GM18498 (cell line): ENCODE measurements around the gene LYPD6B.

Experiments
- ATAC-seq: cut with Tn5 transposase; IDR thresholded peaks from one replicate; pipeline ENCODE4 v1.9.1; 2021; ENCODE audit warnings: mild to moderate bottlenecking, moderate library complexity; ENCODE audit not compliant: unreplicated experiment

The LYPD6B gene

DNA sequence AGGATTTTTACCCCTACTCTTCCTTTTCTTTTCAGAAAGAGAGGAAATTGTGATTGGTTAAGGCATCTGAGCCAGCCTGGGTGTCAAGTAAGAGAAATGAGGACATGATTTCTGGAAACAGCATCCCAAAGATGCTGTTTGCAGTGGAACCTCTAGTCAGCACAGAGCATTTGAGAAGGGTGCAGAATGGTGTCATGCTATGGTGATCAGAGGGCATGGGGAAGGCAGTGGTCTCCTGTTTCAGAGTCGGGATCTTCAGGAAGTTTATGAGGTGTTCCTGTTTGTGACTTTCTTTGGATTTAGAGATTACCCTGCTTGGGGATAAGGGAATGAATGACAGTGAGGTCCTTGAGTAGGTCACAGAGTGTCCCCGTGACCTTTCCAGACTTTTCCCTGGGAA is 117.5 kb downstream of the LYPD6B start:
- no peak for ATAC-seq

DNA sequence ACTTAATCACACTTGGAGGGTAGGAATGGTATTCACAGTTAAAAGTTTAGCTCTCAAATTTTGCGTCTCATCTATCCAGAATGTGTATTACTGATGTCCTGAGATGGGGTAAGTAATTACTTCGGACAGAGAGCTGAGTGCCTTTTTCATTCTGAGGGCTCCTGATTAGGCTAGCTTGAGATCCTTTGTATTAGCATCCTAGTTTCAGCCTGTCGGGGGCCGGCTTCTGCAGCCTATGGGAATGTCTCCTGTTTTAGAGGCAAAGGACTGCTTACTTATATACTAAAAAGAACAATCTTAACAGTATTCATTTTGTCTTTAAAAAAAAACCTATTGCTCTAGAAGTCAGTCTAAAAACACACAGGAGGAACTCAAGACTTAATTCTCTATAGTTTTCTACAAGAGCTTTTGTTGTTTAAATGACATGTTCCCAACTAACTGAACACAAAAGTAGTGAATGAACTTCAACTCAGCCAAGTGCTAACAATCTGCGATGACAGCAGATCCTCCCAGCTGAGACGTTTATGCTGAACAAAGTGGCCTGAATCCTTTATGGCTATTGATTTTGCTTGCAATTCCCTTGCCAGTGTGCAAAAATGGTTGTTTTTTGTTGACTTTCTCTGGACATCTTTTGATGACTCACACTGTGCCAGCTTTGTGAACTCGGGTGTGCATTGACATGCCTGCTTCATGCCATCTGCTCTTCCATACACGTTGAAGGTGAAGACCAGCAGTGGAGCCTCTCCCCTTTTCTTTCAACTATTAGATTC is 118.7 kb downstream of the LYPD6B start:
- no peak for ATAC-seq

DNA sequence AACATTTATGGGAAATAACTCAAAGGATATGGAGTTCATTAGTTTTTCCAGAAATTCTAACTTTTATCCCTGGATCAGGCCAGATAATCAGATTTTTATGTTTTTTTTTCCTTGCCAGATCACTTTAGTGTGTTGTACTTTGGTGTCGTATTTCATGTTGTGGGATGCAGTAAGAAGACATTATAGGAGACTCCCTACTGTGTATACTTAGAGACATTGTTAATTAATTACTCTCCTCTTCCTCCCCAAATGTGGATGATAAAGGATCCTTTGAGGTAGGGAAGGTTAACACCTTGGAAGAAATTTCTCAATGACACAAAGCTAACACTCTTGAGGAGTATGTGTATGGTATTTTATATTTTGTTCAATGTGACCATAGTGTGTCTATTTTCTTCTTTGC is 120.5 kb downstream of the LYPD6B start:
- ATAC-seq: no peak

DNA sequence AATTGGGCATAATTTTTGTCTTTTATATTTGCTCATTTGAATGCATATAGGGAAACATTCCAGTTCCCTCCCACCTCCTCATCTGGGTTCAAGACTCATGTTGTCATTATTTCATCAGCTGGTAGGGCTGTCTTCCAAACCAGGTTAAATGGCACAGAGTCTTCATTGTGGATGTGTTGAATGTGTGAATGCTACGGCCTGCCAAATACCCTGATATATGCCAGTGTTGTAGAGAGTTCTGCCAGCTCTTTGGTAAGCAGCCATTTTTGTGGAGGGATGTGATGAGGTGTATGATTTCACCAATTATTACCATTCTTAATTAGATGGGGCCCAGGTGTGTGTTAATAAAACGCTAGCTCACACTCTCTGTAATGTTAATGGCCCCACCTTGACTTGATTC is 121.7 kb downstream of the LYPD6B start:
- no peak for ATAC-seq

DNA sequence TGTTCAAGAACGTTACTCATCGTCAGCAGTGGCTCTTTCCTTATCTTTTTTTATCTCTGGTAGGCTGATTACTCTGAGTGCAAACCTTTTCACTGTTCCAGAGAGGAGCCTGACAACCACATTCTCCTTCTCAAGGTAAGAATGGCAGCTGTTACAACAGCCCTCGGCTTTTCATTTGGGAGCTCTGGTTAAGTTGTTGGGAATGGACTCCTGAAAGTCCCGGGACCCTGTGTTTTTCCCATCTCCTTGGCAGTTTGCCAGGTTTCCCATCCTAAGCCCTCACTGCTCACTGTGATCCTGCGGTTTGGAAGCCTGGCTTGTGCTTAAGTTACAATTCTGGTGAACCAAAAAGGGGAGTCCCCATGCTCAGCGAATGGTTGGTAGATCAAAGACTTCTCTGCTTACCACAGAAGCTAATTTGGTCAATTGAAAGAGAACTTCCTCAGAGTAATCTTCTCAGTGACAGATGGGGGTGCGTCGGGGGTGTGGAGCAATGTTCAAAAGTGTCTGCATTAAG is 122.3 kb downstream of the LYPD6B start:
- ATAC-seq: peak; percentile 96

DNA sequence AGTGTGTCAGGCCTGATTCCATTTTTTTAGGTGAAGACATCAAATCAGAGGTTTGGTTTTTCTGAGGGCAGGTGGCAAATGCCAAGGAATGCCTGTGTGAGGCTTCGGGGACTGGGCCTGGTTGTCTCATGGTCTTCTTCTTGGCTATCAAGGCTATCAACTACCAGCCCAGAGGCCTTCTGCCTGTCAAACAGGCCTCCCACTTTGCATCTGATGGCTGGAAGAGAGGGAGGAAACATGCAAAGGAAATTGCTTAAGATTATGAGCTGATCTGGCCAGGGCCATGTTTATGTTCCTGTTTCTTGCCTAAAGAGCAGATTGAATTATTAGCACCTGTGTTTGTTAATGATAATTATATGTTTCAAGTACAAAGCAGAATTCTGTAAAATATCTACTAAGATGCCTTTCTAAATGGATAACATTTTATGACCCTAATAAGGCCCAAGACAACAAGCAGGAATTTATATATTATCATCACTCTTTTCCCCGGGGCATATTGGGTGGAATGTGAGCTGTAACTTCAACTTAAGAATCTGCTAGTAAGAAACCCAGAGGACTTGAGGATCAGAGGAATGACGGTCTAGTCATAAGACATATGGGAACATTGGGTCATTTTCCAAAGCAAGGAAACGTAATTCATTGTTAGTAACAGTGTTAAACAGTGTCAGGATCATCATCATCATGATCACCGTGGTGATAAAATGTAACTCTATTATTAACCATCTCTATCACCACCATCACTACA is 123.2 kb downstream of the LYPD6B start:
- no peak for ATAC-seq

DNA sequence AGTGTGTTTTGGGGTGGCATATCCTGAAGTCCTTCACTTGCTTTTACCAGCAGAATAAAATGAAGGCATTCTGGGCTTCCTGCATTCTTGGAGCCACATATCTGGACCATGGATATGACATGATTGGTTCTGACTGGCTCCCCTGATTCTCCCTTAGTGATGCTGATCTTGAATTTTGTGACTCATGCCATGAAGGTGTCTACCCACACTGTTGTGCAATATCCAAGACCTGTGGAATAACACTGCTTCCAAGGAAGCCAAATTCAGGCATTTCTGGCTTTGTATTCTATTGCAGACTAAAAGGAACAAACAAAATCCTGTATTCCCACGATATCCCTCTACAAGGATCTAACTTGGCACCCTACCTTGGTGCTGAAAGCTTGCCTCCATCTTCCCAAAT is 125.8 kb downstream of the LYPD6B start:
- ATAC-seq: no peak

DNA sequence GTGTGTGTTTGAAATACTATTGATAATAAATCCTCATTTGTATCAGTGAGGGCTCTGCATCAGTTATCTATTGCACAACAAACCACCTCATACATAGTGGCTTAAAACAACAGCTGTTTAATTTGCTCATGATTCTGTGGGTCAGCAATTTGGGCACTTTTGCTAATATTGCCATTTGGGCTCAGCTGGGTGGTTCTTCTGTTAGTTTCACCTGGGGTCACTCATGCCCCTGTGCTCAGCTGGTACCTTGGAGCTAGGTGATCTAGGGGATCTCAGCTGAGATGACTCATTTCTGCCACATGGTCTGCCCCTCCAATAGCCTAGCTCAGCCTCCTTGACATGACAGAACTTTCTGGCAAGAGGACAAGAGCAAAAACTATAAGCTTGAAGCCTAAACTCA is 126.3 kb downstream of the LYPD6B start:
- ATAC-seq: no peak

DNA sequence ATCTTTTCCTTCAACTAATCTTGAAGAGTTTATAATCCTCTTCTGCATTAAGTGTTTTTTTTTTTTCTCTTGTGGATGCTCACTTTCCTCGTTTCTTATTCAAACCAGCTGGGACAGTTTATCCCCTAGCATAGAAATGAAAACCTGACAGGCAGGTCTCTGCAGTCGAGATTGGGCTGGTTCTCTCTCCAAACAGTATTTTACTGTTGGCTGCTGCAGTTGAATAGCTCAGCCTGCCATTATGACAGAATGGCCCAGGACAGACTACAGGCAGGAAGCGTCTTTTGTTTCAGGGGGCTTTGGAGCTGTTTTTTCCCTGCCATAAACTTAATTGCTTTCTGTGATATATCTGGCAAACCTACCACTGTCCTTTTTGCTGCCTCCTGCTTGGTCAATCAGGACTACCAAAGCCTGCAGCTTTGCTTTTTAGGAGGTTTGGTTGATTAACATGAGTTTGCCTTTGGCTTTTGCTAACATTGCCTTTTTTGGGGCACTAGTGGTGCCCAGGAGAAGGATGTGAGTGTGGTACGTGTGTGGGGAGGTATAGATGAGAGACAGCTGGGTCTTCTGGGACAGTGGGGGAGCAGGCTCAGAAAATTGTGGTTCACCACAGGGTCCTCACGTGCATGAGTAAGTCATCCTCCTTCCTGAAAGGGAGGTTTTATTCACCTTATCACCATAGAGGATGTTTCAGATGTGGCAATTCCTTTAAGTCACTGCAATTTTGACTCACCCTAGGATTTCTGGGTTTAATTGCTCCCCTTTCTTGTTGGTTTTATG is 128.7 kb downstream of the LYPD6B start:
- peak; percentile 89 for ATAC-seq

DNA sequence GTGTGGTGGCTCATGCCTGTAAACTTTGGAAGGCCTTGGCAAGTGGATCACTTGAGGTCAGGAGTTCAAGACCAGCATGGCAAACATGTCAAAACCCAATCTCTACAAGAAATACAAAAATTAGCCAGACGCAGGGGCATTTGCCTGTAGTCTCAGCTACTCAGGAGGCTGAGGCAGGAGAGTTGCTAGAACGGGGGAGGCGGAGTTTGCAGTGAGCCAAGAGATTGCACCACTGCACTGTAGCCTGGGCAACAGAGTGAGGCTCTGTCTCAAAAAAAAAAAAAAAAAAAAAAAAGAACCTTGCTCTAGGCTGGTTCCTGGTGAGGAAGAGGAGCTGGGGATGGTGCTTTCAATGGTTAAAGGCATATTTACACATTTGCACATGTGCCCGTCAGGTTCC is 129.4 kb downstream of the LYPD6B start:
- no peak for ATAC-seq

DNA sequence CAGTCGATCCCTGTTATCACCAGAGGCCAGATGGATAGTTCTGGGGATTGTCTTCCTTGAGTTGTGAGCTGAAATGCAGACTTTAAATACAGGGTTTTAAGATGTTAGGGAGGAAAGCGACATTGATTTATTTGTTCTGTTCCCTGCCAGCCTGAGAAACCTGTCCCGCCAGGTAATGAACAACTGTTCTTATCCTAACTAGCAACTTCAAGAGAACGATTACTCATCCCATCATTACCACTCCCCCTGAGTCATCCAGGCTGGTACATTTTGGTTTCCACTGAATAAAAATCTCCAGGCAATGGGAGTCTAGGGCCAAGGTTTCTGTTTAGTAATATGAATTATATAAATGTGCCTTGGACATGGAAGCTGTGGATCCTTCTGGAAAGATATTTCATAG is 131.2 kb downstream of the LYPD6B start:
- ATAC-seq: no peak

DNA sequence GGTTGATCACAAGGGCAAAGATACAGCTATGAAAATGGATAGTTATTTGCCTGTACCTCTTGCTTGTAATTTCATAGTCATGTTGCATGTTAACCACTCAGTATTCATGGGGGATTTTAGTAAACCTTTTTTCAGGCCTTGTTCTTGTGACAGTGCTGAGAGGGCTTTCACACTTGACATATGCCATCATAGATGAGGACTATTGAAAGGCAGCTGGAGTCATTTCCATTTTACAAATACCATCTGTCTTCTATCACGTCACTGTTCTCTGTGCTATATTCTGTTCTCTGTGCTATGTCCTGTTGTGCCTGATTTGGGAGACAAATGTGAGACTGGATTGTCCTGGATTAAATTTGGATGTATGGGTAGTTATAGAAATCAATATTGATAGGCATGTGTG is 131.7 kb downstream of the LYPD6B start:
- ATAC-seq: no peak

DNA sequence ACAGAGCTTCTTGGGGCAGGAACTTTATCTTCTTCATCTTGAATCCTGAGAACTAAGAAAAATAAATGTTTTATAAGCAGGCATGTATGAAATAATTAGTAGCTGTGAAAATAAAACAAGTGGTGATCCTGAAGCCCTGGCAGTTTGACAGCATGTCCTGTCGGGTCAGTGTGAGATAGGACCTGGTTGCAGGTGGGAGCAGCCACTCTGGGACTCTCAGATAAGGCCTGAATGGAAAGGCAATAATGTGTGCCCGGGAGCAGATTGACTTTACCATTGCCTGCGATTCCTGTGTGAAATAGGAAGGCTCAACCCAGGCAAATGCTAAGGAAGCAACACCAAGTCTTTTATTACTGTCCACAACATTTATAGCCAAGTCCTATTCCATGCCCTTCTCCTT is 132.4 kb downstream of the LYPD6B start:
- no peak for ATAC-seq

DNA sequence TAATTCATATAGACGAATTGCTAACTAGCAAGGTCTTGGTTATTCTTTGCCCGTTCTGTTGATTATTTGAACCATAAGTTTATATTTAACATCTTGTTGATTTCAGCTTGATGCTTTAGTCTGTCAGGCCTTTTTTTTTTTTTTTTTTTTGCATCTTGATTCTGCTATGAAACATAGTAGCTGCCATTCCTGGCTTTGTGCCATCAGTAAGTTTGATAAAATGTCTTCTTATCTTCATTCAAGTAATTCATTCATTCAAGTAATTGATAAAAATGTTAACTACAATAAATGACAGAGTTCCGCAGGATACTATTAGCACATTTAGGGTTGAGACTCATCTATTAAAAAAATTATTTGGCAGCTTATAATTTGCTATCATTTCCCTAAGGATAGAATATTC is 134.7 kb downstream of the LYPD6B start:
- no peak for ATAC-seq

DNA sequence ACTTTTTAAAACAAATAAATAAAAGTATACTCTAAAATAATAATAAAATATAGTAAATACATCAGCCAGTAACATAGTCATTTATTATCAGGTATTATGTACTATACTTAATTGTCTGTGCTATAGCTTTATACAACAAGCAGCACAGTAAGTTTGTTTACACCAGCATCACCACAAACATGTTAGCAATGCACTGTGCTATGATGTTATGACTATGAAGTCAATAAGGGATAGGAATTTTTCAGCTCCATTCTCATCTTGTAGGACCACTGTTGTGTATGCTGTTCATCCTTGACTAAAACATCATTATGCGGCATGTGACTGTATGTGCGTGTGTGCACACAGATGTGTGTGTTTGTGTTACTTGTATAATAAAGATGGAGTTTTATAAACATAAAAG is 137.5 kb downstream of the LYPD6B start:
- no peak for ATAC-seq

DNA sequence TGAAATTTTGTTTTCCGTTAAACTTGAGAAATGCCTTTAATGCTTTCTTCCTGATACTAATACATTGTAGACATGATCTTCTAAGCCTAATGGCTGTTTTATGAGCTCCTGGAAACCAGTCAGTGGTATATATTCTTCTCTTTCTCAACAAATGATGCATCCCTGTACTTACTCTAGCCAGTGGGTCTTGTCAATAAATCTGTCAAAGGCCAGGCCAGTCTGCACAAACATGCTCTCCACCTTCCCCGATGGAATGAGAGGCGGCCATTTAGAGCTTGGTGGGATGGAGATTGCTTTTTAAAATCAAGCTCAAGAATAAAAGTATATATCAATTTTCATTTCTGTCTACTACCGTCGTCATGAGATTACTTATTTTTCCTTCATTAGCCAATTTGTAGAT is 140.1 kb downstream of the LYPD6B start:
- ATAC-seq: no peak

DNA sequence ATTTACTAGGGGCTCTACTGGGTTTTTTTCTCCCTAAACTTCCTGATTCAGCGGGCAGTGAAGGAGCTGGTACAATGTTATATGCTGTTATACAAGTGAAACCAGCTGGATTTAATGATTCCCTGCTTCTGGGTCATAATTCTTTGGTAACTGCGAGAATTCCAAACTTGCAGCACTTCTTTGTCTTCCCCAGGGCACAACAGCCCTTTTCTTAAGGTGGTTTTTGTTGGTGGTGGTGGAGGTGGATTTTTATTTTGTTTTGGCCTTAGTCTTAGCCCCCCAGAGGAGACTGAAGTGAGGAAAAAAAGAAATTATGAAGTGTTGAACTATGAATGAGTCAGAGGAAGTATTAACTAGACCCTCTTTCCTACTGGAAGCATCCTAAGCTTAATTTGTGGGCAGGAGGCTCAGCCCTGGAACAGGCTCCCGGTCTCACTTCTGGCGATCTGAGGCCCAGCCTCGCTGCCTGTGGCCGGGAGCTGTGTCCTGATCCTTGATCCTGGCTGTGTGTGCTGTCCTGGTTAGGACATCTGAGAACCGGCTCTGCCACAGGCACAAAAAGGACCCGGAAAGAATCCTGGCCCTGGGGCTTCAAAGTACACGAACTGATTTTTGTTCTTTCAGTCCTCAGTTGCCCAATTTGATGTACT is 141.9 kb downstream of the LYPD6B start:
- ATAC-seq: no peak

DNA sequence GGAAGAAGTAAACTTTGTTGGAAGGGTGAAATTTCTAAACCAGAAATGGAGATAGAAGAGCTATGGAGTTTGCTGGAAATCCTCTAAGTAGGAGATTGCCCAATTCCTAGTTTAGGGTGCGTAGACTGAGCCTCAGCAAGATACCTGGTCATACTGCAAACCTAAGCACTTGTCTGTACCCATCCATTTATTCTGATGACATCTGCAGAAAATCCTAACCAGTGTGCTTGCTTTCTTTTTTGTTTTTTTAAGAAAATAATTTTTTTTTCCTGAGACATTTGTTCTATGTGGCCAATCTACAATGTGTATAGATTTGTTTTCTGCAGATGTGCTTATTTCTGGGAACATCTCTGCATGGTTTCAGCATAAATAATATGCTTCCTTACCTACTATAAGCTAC is 144.7 kb downstream of the LYPD6B start:
- ATAC-seq: no peak

DNA sequence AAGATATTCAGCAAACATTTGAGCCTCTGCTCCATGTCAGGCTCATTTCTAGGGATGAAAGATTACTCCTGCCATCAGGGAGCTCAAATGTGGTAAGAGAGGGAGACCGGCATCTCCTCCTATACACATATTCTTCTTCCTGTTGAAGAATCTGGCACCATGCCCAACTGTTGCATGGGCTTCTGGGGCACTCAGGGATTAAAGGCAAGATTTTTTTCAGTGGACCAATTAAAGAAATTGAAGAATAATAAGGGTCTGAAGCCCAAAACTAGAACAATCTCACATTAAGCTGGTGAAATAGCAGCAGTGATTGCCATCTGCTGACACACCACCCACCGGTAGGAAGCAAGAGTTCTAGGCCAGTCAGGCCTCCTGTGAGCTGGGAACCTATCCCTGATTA is 146.5 kb downstream of the LYPD6B start:
- ATAC-seq: no peak

DNA sequence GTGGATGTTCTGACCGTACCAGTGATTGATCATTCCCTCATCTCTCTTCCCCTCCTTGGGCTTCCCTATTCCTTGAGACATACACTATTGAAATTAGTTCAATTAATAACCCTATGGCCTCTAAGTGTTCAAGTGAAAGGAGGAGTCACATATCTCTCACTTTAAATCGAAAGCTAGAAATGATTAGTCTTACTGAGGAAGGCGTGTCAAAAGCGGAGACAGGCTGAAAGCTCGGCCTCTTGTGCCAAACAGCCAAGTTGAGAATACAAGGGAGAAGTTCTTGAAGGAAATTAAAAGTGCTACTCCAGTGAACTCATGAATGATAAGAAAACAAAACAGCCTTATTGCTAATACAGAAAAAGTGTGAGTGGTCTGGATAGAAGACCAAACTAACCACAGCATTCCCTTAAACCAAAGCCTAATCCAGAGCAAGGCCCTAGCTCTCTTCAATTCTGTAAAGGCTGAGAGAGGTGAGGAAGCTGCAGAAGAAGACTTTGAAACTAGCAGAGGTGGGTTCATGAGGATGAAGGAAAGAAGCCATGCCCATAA is 147.5 kb downstream of the LYPD6B start:
- ATAC-seq: no peak

DNA sequence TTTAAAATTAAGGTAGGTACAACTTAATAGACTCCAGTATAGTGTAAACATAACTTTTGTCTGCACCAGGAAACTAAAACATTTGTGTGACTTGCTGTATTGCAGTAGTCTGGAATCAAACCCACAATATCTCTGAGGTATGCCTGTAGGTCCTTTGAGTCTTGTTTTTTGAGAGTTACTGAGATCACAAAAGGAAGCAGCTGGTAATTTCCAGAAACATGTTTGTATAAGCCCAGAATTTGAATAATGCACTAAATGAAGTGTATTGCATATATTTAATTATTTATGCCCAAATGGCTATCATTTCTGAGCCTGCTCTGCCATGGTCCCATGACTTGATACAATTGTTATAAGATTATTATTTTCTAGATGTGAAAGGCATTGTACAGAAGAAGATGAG is 148.6 kb downstream of the LYPD6B start:
- ATAC-seq: no peak
